ENCODE measurements around the gene MAD2L1. TPM values are rescaled to one million over a fixed set of nuclear protein-coding genes. Genes with fewer than 3 reads are reported as not detected.

MAD2L1 gene
- 9.7 TPM for total RNA-seq

GRCh38 chr4:120066517-120067340 is at the start of gene MAD2L1:
MAD2L1 (minus strand) TSS chr4:120066848; CDS start chr4:120066734, 114 bp downstream.

